HG03558 (cell line): ENCODE data around the gene TMCC3.
A peak's percentile ranks its signal among the peaks of the same experiment; 100 is the strongest.

Source experiments
- ATAC-seq: cut with Tn5 transposase; IDR thresholded peaks from one replicate; pipeline ENCODE4 v1.9.1; 2021; ENCODE audit warnings: moderate number of reproducible peaks; ENCODE audit not compliant: unreplicated experiment; ENCODE audit errors: extremely low read depth

Gene TMCC3

GRCh38 chr12:94674835-94675234 lies 24.5 kb upstream of the TMCC3 start:
- no peak for ATAC-seq

DNA sequence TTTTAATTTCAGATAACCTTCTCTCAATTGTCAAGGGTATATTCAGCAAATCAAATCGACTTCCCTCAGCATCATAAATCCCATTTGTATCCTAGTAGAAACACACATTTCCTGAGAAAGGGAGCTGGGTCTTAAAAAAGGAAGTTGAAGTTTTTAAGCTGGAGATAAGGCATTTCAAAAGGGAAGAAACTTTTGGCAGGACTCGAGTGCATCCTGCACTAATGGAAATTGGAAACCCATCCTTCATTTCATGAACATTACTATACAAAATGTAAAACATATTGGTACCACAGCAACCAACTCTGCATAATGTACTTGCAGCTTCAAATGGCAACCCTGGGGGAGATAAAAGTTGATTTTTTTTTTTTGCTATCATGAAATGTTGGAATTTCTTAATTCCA lies 23.7 kb upstream of the TMCC3 start:
- no peak for ATAC-seq

GRCh38 chr12:94673496-94673895 lies 23.1 kb upstream of the TMCC3 start:
- ATAC-seq, result no peak

DNA sequence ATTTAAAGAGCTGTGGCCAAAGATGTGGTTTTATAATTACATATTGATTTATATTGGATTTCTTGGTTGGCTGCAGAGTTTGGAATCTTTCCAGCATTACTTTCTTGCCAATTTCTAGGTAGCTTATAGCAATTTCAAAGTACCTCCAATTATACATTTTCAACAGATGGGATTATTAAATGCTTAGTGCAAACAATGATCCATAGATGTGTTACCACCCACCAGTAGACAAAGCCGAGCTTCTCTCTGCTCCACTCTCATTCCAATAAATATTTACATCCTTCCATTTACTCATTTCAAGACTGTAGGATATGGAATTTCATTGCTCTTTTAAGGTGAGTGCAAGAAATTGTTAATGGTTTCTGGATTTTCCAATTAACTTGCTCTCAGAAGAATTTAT lies 21.6 kb upstream of the TMCC3 start:
- ATAC-seq, result no peak

- ATAC-seq, result no peak
Observed at GRCh38 chr12:94670898-94671297, 20.5 kb upstream of the TMCC3 start.

GRCh38 chr12:94670075-94670474 lies 19.7 kb upstream of the TMCC3 start:
- ATAC-seq, result no peak

GRCh38 chr12:94667031-94667540 lies 16.7 kb upstream of the TMCC3 start:
- no peak for ATAC-seq

GRCh38 chr12:94666158-94666557 lies 15.8 kb upstream of the TMCC3 start:
- no peak for ATAC-seq

DNA sequence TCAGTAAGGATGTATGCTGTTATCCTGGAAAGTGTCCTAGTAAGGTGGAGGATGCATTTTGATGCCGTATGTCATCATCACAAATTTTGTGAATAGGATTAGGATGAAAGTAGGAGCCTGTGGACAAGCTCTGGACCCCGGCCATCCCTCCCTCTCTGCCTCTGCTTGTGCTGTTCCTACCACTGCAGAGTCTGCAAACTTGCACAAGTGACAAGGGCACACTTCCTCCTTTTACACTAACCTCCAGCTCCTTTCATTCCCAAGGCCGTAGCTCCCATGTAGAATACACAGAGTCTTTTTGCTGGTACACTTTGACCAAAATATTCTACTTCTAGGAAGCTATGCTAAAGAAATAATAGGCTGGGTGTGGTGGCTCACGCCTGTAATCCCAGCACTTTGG lies 13.3 kb upstream of the TMCC3 start:
- no peak for ATAC-seq

GRCh38 chr12:94663071-94663470 lies 12.7 kb upstream of the TMCC3 start:
- ATAC-seq, result no peak

DNA sequence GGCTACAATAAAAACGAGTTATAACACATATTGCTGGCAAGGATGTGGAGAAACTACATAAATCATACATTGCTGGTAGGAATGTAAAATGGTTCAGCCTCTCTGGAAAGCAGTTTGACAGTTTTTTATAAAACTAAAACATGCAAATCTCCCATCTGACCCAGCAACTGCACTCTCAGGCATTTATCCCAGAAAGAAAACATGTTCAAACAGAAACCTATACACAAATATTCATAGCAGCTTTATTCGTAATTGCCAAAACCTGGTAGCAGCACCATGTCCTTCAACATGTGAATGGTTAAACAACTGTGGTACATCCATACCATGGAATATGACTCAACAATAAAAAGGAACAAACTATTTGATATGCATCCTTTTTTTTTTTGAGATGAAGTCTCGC lies 10.1 kb upstream of the TMCC3 start:
- no peak for ATAC-seq

GRCh38 chr12:94659346-94659930 lies 9.1 kb upstream of the TMCC3 start:
- ATAC-seq, result no peak

DNA sequence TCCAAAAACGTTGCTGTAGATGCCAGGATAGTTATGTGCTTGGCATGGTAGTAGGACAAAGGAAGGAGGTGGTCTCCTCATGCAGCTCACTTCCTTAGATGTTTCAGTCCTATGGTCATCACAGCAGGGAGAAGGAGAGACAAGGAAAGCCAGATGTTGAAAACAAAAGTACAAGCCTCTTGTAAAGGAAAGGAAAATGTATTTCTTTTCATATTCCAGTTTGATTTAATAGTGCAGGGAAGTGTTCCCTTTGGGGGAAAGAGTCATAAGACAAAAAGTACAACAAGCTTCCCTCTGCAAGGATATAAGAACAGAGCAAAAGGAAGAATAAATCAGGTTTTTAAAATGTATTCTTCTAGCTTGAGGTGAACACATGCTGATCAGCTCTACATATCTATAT lies 8.6 kb upstream of the TMCC3 start:
- ATAC-seq, result no peak

GRCh38 chr12:94656556-94656955 lies 6.2 kb upstream of the TMCC3 start:
- no peak for ATAC-seq

DNA sequence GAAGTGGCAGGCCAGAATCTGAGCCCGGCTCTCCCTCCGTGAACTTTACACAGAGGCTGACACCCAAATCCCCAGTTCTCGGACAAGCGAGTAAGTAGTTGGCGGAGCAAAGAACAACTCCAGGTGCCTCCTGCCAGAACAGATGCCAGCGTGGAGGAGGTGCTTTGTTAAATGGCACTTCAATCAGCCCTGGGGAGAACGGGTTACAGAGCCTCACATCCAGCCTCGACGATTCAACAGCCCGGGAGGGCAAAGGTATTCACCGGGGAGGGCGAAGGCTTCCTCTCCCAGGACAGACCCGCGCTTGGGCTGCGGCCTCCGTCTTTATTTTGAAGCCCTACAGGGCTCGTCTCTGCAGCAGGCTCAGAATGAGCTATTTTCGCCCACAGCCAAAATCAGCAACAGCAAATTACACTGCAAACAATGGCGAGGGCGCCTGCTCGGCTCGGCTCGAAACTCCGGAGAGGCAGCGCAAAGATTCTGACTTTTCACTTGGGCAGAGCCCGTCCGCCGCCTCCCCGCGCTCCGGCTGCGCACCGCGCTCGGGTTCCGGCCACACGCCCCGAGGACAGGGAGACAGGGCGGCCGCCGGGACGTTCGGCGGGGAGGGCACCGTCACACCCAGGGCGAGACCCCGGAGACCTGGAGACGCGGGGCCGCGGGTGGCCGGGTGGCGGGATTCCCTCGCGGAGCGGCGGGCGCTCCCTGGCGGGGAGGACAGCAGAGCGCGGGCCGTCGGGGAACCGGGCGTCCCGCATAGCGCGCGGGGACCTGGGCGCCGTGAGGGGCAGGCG lies 811 bp downstream of the TMCC3 start:
- no peak for ATAC-seq

- no peak for ATAC-seq
Observed at GRCh38 chr12:94648578-94648977, 1.8 kb downstream of the TMCC3 start.

GRCh38 chr12:94644141-94644979 lies 6.0 kb downstream of the TMCC3 start:
- no peak for ATAC-seq

DNA sequence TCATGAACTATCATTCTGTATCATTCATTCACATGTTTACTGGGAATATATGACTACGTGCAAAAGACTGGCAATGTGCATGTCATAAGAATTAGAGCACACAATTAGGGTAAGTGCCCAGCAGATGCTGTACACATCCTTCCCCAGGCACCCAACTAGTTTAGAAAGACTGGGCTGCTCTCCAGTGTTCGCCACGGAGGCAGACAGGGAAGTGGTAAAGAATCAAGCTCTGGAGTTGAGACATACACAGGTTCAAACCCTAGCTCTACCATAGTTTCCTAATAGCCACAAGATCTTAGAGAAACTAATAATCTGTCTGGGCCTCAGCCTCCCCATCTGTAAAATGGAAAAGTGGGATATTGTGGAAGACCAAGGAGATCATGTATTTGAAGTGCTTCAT lies 6.8 kb downstream of the TMCC3 start:
- ATAC-seq, result no peak

- ATAC-seq, result no peak
Observed at GRCh38 chr12:94641283-94641682, 9.1 kb downstream of the TMCC3 start.

GRCh38 chr12:94640134-94640928 lies 10.0 kb downstream of the TMCC3 start:
- peak; percentile 80 for ATAC-seq
